Prostate gland (tissue), 2 donors: Measurements from ENCODE around the gene MCM3AP. TPM values are rescaled to one million over a fixed set of nuclear protein-coding genes. Genes with fewer than 3 reads are reported as not detected.

Experiments
- DNase-seq: peaks from one replicate; pipeline ENCODE4 v3.0.0-alpha.2; 2019; ENCODE audit warnings: low spot score
- H3K27ac ChIP-seq, 2 donors: fragments of 200-600 bp; sonication (generic); 2 replicates each; pipeline ENCODE4 v1.5.1; 2017 to 2019
- H3K27me3 ChIP-seq: fragments of 200-600 bp; sonication (generic); replicated peaks from 2 replicates; pipeline ENCODE4 v1.5.1; 2019; ENCODE audit not compliant: insufficient read depth
- H3K36me3 ChIP-seq, 2 donors: fragments of 200-600 bp; sonication (generic); 1 replicate in 1 of 2; 2 replicates in 1 of 2; pipeline versions ENCODE4 v1.5.1 to v1.8.1; 2017 to 2019
- H3K4me1 ChIP-seq: fragments of 200-600 bp; sonication (generic); replicated peaks from 2 replicates; pipeline ENCODE4 v1.5.1; 2019
- H3K4me3 ChIP-seq, 2 donors: fragments of 200-600 bp; sonication (generic); 2 replicates each; pipeline ENCODE4 v1.5.1; 2017 to 2019
- H3K9me3 ChIP-seq: fragments of 200-600 bp; sonication (generic); 2 replicates; pipeline ENCODE4 v1.5.1; 2017
- POLR2A ChIP-seq: fragments of 450-650 bp; IDR thresholded peaks from one replicate; pipeline ENCODE4 v1.6.1; 2016; ENCODE audit warnings: antibody characterized with exemption, mild to moderate bottlenecking
- POLR2AphosphoS5 ChIP-seq: sonication (generic); formaldehyde crosslinking; IDR thresholded peaks from one replicate; pipeline ENCODE4 v1.6.1; 2017; ENCODE audit warnings: antibody characterized with exemption
- WGBS: methylation state at CpG from one replicate; pipeline ENCODE4 v1.1.5; 2018; 5-methylcytosine and 5-hydroxymethylcytosine counted together
- intact Hi-C: fragments of 100-400 bp; cut with DNase I; formaldehyde crosslinking; loops from one replicate; pipeline ENCODE4 v1.14.2; 2022
- total RNA-seq, 2 donors: library from RNA; depleted of rRNA; stranded (reverse); fragments of >200 nt; gene quantifications; one replicate each; pipeline ENCODE4 v1.1.0, GENCODE V29; 2016
- TF ChIP-seq, protein P1 (sequence below), 4 experiments: fragments of 200-600 bp in 2 of 4; fragments of 450-650 bp in 2 of 4; sonication (generic) in 2 of 4; IDR thresholded peaks; 1 replicate in 3 of 4; 2 replicates in 1 of 4; pipeline ENCODE4 v1.5.1; 2016 to 2019; ENCODE audit warnings: antibody characterized with exemption in 4 of 4, mild to moderate bottlenecking in 2 of 4, moderate library complexity in 2 of 4

Gene MCM3AP
- total RNA-seq, 2 donors from 2014 or later = 107 to 120 TPM

- peaks cover 30 to 40% of the 10 kb centered on the region in 2 donors for H3K36me3 ChIP-seq
- no peak for TF ChIP-seq POLR2A
- H3K27ac ChIP-seq = no peak overlapping the region
- no peak for DNase-seq
- intact Hi-C loops = no loop called here
- no peaks in the 10 kb centered on the region for H3K9me3 ChIP-seq
- 95% methylated on average over 10 of the region's 10 CpGs for WGBS
- H3K4me1 ChIP-seq = no peaks in the 10 kb centered on the region
- H3K4me3 ChIP-seq = no peak overlapping the region
- H3K27me3 ChIP-seq = no peaks in the 10 kb centered on the region
Observed at GRCh38 chr21:46269466-46269865, 15.9 kb downstream of the MCM3AP start.

DNA sequence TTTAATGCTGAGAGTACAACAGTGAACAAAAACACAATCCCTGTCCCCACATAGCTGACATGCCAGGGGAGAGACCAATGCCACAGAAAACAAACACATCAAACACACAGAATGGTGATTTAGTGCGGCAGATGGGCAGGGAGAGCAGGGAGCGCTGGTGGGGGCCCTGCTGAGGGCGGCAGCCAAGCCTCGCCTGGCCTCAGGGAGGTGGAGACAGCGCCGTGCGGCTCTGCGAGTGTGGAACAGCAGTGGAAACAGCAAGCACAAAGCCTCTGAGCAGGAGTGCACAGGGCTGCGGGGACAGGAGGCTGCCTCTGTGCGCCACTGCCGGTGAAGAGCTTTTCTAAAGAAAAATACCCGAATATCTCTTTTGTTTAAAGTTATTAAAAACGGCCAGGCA is 17.0 kb downstream of the MCM3AP start:
- DNase-seq = no peak
- Histone ChIP-seq H3K27me3 (no peaks in the 10 kb centered on the region), H3K27ac (no peak overlapping the region), H3K9me3 (no peaks in the 10 kb centered on the region), H3K36me3 (peaks cover 29 to 35% of the 10 kb centered on the region in 2 donors), H3K4me1 (no peaks in the 10 kb centered on the region), H3K4me3 (no peak overlapping the region)
- WGBS = 90% methylated on average over 13 of the region's 13 CpGs
- TF ChIP-seq, protein P1, sequence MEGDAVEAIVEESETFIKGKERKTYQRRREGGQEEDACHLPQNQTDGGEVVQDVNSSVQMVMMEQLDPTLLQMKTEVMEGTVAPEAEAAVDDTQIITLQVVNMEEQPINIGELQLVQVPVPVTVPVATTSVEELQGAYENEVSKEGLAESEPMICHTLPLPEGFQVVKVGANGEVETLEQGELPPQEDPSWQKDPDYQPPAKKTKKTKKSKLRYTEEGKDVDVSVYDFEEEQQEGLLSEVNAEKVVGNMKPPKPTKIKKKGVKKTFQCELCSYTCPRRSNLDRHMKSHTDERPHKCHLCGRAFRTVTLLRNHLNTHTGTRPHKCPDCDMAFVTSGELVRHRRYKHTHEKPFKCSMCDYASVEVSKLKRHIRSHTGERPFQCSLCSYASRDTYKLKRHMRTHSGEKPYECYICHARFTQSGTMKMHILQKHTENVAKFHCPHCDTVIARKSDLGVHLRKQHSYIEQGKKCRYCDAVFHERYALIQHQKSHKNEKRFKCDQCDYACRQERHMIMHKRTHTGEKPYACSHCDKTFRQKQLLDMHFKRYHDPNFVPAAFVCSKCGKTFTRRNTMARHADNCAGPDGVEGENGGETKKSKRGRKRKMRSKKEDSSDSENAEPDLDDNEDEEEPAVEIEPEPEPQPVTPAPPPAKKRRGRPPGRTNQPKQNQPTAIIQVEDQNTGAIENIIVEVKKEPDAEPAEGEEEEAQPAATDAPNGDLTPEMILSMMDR (IDR thresholded peaks at IDR 0.05) = no peak
- no peak for TF ChIP-seq POLR2A
- no peak for TF ChIP-seq POLR2AphosphoS5
- intact Hi-C loops = no loop called here

- DNase-seq = no peak
- no peaks in the 10 kb centered on the region for H3K9me3 ChIP-seq
- TF ChIP-seq, protein P1 (IDR thresholded peaks at IDR 0.05) = no peak
- TF ChIP-seq POLR2AphosphoS5 (no peak), POLR2A (no peak)
- H3K4me3 ChIP-seq = no peak overlapping the region
- H3K27ac ChIP-seq = no peak overlapping the region
- peaks cover 16 to 23% of the 10 kb centered on the region in 2 donors for H3K36me3 ChIP-seq
- intact Hi-C loops = no loop called here
- H3K27me3 ChIP-seq = no peaks in the 10 kb centered on the region
- H3K4me1 ChIP-seq = no peaks in the 10 kb centered on the region
- 91% methylated on average over 19 of the region's 19 CpGs for WGBS
Observed at GRCh38 chr21:46266946-46267345, 18.5 kb downstream of the MCM3AP start.

GRCh38 chr21:46265736-46266525 is 19.5 kb downstream of the MCM3AP start:
- H3K9me3 ChIP-seq = no peaks in the 10 kb centered on the region
- no peak for DNase-seq
- WGBS = 83% methylated on average over 26 of the region's 26 CpGs
- no peaks in the 10 kb centered on the region for H3K4me1 ChIP-seq
- H3K36me3 ChIP-seq = peaks cover 17 to 23% of the 10 kb centered on the region in 2 donors
- TF ChIP-seq POLR2AphosphoS5 = no peak
- no peak for TF ChIP-seq POLR2A
- TF ChIP-seq, protein P1 (IDR thresholded peaks at IDR 0.05) = no peak
- no peak overlapping the region for H3K4me3 ChIP-seq
- H3K27ac ChIP-seq = no peak overlapping the region
- intact Hi-C loops = no loop called here
- no peaks in the 10 kb centered on the region for H3K27me3 ChIP-seq

- H3K4me3 ChIP-seq = no peak overlapping the region
- 87% methylated on average over 9 of the region's 13 CpGs for WGBS
- no peaks in the 10 kb centered on the region for H3K27me3 ChIP-seq
- no peak overlapping the region for H3K27ac ChIP-seq
- H3K36me3 ChIP-seq = peaks cover 21 to 26% of the 10 kb centered on the region in 2 donors
- H3K9me3 ChIP-seq = no peaks in the 10 kb centered on the region
- H3K4me1 ChIP-seq = no peaks in the 10 kb centered on the region
- no peak for DNase-seq
- intact Hi-C loops = no loop called here
- TF ChIP-seq POLR2AphosphoS5 (no peak), POLR2A (no peak)
- TF ChIP-seq, protein P1 (IDR thresholded peaks at IDR 0.05) = no peak
Observed at GRCh38 chr21:46264690-46265144, 20.7 kb downstream of the MCM3AP start.
